ENCODE results near the gene ONECUT3. TPM values are rescaled to one million over a fixed set of nuclear protein-coding genes. Genes with fewer than 3 reads are reported as not detected.

The ONECUT3 gene
- total and polyA plus RNA-seq, 10 of the 15 experiments (the other 5 are each of a cell fraction or from before 2014, with no cell fraction given): not detected

DNA sequence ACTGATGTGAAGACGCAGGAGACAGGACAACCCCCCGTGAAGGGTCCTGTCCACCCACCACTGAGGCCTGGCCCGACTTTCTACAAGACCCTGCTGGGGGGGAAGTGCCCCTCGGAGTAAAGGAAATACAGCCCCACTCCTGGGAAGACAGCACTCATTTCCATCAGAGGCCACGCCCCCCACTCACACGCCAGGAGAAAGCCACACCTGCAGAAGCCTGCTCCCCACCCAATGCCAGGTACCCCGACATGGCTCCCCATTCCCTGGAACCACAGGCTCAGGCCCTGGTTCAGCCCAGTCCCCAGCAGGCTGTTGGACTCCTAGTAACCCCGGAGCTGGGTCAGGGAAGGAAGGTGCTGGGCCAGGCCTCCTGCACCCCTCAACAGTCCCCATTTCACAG is 69.7 kb downstream of the ONECUT3 start:
- Histone ChIP-seq H3K4me3 (no peak overlapping the region), H3K27ac (ENCODE audit: control insufficient read depth, insufficient read depth) (no peak overlapping the region), H2AFZ (ENCODE audit: control insufficient read depth, low read depth, low read length) (no peak overlapping the region), H3K36me3 (ENCODE audit: control insufficient read depth in 2 of 2, insufficient read depth in 2 of 2, low read length in 1 of 2) (peaks cover 6 to 20% of the 10 kb centered on the region in 2 experiments; a peak in 3 of 4 replicates), H3K4me2 (ENCODE audit: control insufficient read depth, insufficient read depth) (no peak overlapping the region), H3K9me3 (replicated peaks; ENCODE audit: control insufficient read depth, insufficient read depth, low read length) (no peaks in the 10 kb centered on the region), H3K9ac (ENCODE audit: control insufficient read depth, insufficient read depth, low read length) (no peak overlapping the region), H3K27me3 (replicated peaks in 1 of 2; ENCODE audit: control insufficient read depth in 2 of 2, insufficient read depth in 2 of 2, low read length in 1 of 2) (no peaks in the 10 kb centered on the region), H4K20me1 (ENCODE audit: control insufficient read depth, insufficient read depth) (no peaks in the 10 kb centered on the region), H3K79me2 (ENCODE audit: control insufficient read depth, insufficient read depth, low read length) (no peaks in the 10 kb centered on the region; the same call in 1 of the 2 replicates), H3K4me1 (ENCODE audit: control insufficient read depth, insufficient read depth, low read length) (no peaks in the 10 kb centered on the region)
- no TSS peak for BruUV-seq (replicated peaks)
- ChIA-PET RAD21 (ENCODE audit: unreplicated experiment) (no interaction called here), SMC1A (ENCODE audit: uncharacterized antibody, unreplicated experiment) (no interaction called here), CTCF (no interaction called here), POLR2A (no interaction called here)
- ATAC-seq (no peak), DNase-seq (ENCODE audit: low read depth, low spot score) (no peak), FAIRE-seq (no peak)
- TF ChIP-seq NKRF (conservative IDR thresholded peaks at IDR 0.05): no peak
- TF ChIP-seq USF1 (IDR thresholded peaks at IDR 0.05; ENCODE audit: borderline replicate concordance, extremely low read length, insufficient read depth, low read depth, low read length): no peak
- TF ChIP-seq ZNF217 (IDR thresholded peaks at IDR 0.05): no peak
- WGBS (ENCODE audit: insufficient coverage, insufficient replicate concordance, low lambda C conversion rate, missing lambda C conversion rate): 86% methylated on average over 7 of the region's 8 CpGs
- intact Hi-C loops (cut with micrococcal nuclease; ENCODE audit: unreplicated experiment) (no loop called here), in situ Hi-C loops (cut with MboI) (no loop called here)
